Psoas muscle (tissue), 8 donors: ENCODE results near the gene BARHL2. TPM values are rescaled to one million over a fixed set of nuclear protein-coding genes. Genes with fewer than 3 reads are reported as not detected.

ENCODE experiments used
- ATAC-seq, 4 donors: fragments of 200-7000 bp; cut with Tn5 transposase; one replicate each; pipeline ENCODE4 v1.9.1; 2020; ENCODE audit warnings: moderate library complexity in 3 of 4, mild to moderate bottlenecking in 2 of 4
- DNase-seq, 2 donors: peaks; one replicate each; pipeline ENCODE4 v3.0.0-alpha.2; 2020
- H3K27ac ChIP-seq: fragments of 200-600 bp; one replicate; pipeline ENCODE4 v1.8.0; 2022
- H3K27me3 ChIP-seq, 3 donors: fragments of 200-600 bp in 1 of 3; one replicate each; pipeline versions ENCODE4 v1.6.1 to v1.8.0; 2013 to 2022; ENCODE audit warnings: low read length in 2 of 3, mild to moderate bottlenecking in 2 of 3, moderate library complexity in 1 of 3; ENCODE audit not compliant: insufficient read depth in 3 of 3
- H3K36me3 ChIP-seq, 2 donors: fragments of 200-600 bp in 1 of 2; one replicate each; pipeline versions ENCODE4 v1.6.1 to v1.8.0; 2013 to 2022; ENCODE audit warnings: low read depth in 1 of 2, mild to moderate bottlenecking in 1 of 2, moderate library complexity in 1 of 2; ENCODE audit not compliant: insufficient read depth in 1 of 2
- H3K4me1 ChIP-seq: fragments of 200-600 bp; one replicate; pipeline ENCODE4 v1.8.0; 2022
- H3K4me3 ChIP-seq: fragments of 200-600 bp; one replicate; pipeline ENCODE4 v1.8.0; 2022; ENCODE audit warnings: mild to moderate bottlenecking
- H3K9me3 ChIP-seq: fragments of 200-600 bp; one replicate; pipeline ENCODE4 v1.8.0; 2022
- CTCF ChIP-seq: fragments of 200-600 bp; IDR thresholded peaks from one replicate; pipeline ENCODE4 v1.8.0; 2022; ENCODE audit warnings: antibody characterized with exemption
- WGBS, 3 donors: extraction: QIAGEN DNeasy Blood & Tissue Kit; methylation state at CpG; one replicate each; pipeline versions ENCODE4 v1.1.6 to v1.1.7; 2013; 5-methylcytosine and 5-hydroxymethylcytosine counted together
- intact Hi-C, 2 donors: fragments of 100-400 bp; cut with DNase I; formaldehyde crosslinking; loops; one replicate each; pipeline versions ENCODE4 v1.11.0 to v1.14.2; 2022
- long read RNA-seq, 2 donors: library from polyadenylated mRNA; unstranded; transcript quantifications; one replicate each; pipeline ENCODE4 v2.0.0, GENCODE V29; 2021
- polyA plus RNA-seq, 3 donors: library from polyadenylated mRNA; stranded (reverse); fragments of 200-250 nt; gene quantifications; one replicate each; pipeline ENCODE4 v1.2.3, GENCODE V29; 2013
- total RNA-seq, 4 donors: library from RNA; stranded (reverse); fragmentation: NEBNext Ultra II Directional in 2 of 4; extraction: Animal tissue kit (Norgen Biotek cat#: 25700) in 2 of 4; gene quantifications; one replicate each; pipeline versions ENCODE4 v1.2.1 to v1.2.4, GENCODE V29; 2021 to 2023
- donor health status: healthy with polysubstance abuse.
- donor health status: DM: no; HTN: no; CAD: no; lungs with moderate emphysema.
- donor health status: Bipolar disorder and iron deficiency.
- donor health status: healthy.
- donor health status: DM: yes; HTN: yes; CAD: no.
- donor health status: DM: no; HTN: no; CAD: no.
- donor health status: DM: no; HTN: no; CAD: no.
- donor health status: DM: yes; HTN: yes; CAD: no.

The BARHL2 gene
- not detected for total RNA-seq
- polyA plus RNA-seq = not detected
- long read RNA-seq, donor 1 = 0 reads
- long read RNA-seq, donor 2 = 0 reads

DNA sequence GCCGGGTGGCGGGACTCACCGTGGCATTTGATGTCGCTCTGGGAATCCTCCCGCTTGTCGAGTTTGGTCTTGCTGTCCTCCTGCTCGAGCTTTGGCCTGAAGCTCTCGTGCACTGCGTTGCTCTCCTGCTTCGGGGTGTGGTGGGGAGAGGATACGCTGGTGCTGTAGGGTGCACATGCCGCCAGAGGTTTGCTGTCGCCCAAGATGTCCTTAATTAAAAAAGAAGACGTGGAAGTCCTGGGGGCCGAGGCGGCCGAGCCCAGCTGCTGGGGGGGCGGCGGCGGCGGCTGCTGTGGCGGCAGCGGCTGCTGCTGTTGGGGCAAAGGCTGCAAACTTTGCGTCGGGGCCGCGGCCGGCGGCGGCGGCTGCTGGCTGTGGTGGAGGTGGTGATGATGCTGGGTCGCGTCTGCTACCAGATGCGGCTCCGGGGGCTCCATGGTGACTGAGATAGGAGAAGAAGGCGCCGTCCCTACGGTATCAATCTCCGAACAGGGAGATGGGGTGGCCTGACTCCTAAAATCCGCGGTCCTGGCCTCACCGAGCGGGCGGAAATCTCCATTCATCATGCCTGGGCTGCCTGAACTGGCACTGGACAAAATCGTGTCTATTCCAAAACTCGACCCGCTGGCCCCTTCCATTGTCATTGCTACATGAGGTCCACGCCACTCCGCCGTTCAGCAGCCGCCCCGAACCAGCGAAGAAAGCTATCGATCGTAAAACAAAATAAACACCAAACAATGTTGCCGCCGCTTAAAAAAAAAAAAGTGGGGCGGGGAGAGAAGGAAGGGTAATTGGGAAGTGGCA is at the start of gene BARHL2:
Gene BARHL2, minus strand, starts transcription at position 751 of the 804 bp plus-strand sequence. Its CDS starts 107 bp downstream, at position 644.
- peaks cover 11% of the 10 kb centered on the region for H3K4me1 ChIP-seq
- no peaks in the 10 kb centered on the region for H3K9me3 ChIP-seq
- no peak for DNase-seq
- intact Hi-C loops = loop anchor here in 1 of 2 donors (10.0 kb wide), 2 partner anchors 138 to 248 kb away; no protein-coding TSS in a partner anchor
- TF ChIP-seq CTCF = no peak
- ATAC-seq = no peak
- peak within 1 kb of the TSS; percentile 59 for H3K4me3 ChIP-seq
- no peak within 1 kb of the TSS for H3K27ac ChIP-seq
- H3K36me3 ChIP-seq = no peaks in the 10 kb centered on the region
- H3K27me3 ChIP-seq = peaks cover 2 to 97% (median 72%) of the 10 kb centered on the region in 3 donors
- WGBS, 3 donors = 3 to 5% (median 4%) methylated on average over 51 to 58 of the region's 58 CpGs

GRCh38 chr1:90763930-90764329 is 46.8 kb upstream of the BARHL2 start:
- no peak for ATAC-seq
- Histone ChIP-seq H3K36me3 (no peaks in the 10 kb centered on the region), H3K27ac (no peak overlapping the region), H3K27me3 (peaks cover 0 to 10% (median under 1%) of the 10 kb centered on the region in 3 donors), H3K4me3 (no peak overlapping the region), H3K9me3 (no peaks in the 10 kb centered on the region), H3K4me1 (peaks cover 7% of the 10 kb centered on the region)
- DNase-seq = no peak
- 81 to 91% (median 84%) methylated on average over 6 of the region's 6 CpGs for WGBS, 3 donors
- intact Hi-C loops = no loop called here
- no peak for TF ChIP-seq CTCF

- Histone ChIP-seq H3K9me3 (no peaks in the 10 kb centered on the region), H3K4me1 (peaks cover 7% of the 10 kb centered on the region), H3K27me3 (peaks cover 0 to 7% (median 0%) of the 10 kb centered on the region in 3 donors), H3K36me3 (no peaks in the 10 kb centered on the region), H3K27ac (no peak overlapping the region), H3K4me3 (no peak overlapping the region)
- intact Hi-C loops = no loop called here
- ATAC-seq = no peak
- WGBS, 3 donors = 77 to 83% (median 82%) methylated on average over 3 of the region's 3 CpGs
- TF ChIP-seq CTCF = no peak
- DNase-seq = no peak
Measured at GRCh38 chr1:90763506-90763905, 46.4 kb upstream of the BARHL2 start.

GRCh38 chr1:90761781-90762589 is 44.9 kb upstream of the BARHL2 start:
- ATAC-seq (peak in 1 of 4 donors; percentile 43), DNase-seq (no peak)
- peaks cover 7% of the 10 kb centered on the region for H3K4me1 ChIP-seq
- no peak overlapping the region for H3K27ac ChIP-seq
- WGBS, 3 donors = 26 to 36% (median 27%) methylated on average over 12 of the region's 12 CpGs
- no peaks in the 10 kb centered on the region for H3K36me3 ChIP-seq
- intact Hi-C loops = no loop called here
- no peak overlapping the region for H3K4me3 ChIP-seq
- no peaks in the 10 kb centered on the region for H3K9me3 ChIP-seq
- peaks cover 0 to 8% (median 0%) of the 10 kb centered on the region in 3 donors for H3K27me3 ChIP-seq
- no peak for TF ChIP-seq CTCF
